ENCODE results near the gene MVK.

The MVK gene

GRCh38 chr12:109639151-109639872 lies 65.7 kb downstream of the MVK start:
- H3K4me3 ChIP-seq (ENCODE audit: low read depth, low read length) = no peak overlapping the region
- DNase-seq (ENCODE audit: low read depth) = no peak
- TF ChIP-seq CTCF (IDR thresholded peaks at IDR 0.05; ENCODE audit: low read depth, low read length, missing control alignments) = no peak

GRCh38 chr12:109640961-109641360 lies 67.4 kb downstream of the MVK start:
- DNase-seq (ENCODE audit: low read depth) = no peak
- H3K4me3 ChIP-seq (ENCODE audit: low read depth, low read length) = no peak overlapping the region
- TF ChIP-seq CTCF (IDR thresholded peaks at IDR 0.05; ENCODE audit: low read depth, low read length, missing control alignments) = no peak

GRCh38 chr12:109641422-109641821 lies 67.8 kb downstream of the MVK start:
- TF ChIP-seq CTCF (IDR thresholded peaks at IDR 0.05; ENCODE audit: low read depth, low read length, missing control alignments) = no peak
- DNase-seq (ENCODE audit: low read depth) = no peak
- no peak overlapping the region for H3K4me3 ChIP-seq (ENCODE audit: low read depth, low read length)

GRCh38 chr12:109642506-109643132 lies 69.0 kb downstream of the MVK start:
- no peak for TF ChIP-seq CTCF (IDR thresholded peaks at IDR 0.05; ENCODE audit: low read depth, low read length, missing control alignments)
- no peak for DNase-seq (ENCODE audit: low read depth)
- no peak overlapping the region for H3K4me3 ChIP-seq (ENCODE audit: low read depth, low read length)

GRCh38 chr12:109645194-109645593 lies 71.6 kb downstream of the MVK start:
- no peak for TF ChIP-seq CTCF (IDR thresholded peaks at IDR 0.05; ENCODE audit: low read depth, low read length, missing control alignments)
- no peak for DNase-seq (ENCODE audit: low read depth)
- H3K4me3 ChIP-seq (ENCODE audit: low read depth, low read length) = no peak overlapping the region

GRCh38 chr12:109645708-109646107 lies 72.1 kb downstream of the MVK start:
- TF ChIP-seq CTCF (IDR thresholded peaks at IDR 0.05; ENCODE audit: low read depth, low read length, missing control alignments) = no peak
- no peak for DNase-seq (ENCODE audit: low read depth)
- H3K4me3 ChIP-seq (ENCODE audit: low read depth, low read length) = no peak overlapping the region
